SK-N-DZ (cell line): ENCODE measurements around the gene GPAT3.
A peak's percentile ranks its signal among the peaks of the same experiment; 100 is the strongest.

ENCODE experiments used
- DNase-seq: peaks from one replicate; pipeline ENCODE4 v3.0.0-alpha.2; 2015; ENCODE audit warnings: low spot score
- small RNA-seq, 2 experiments: library from RNA; depleted of rRNA; stranded (forward); fragments of <200 nt; gene quantifications; one replicate each; pipeline ENCODE3, GENCODE V24; 2014

GPAT3 gene

DNA sequence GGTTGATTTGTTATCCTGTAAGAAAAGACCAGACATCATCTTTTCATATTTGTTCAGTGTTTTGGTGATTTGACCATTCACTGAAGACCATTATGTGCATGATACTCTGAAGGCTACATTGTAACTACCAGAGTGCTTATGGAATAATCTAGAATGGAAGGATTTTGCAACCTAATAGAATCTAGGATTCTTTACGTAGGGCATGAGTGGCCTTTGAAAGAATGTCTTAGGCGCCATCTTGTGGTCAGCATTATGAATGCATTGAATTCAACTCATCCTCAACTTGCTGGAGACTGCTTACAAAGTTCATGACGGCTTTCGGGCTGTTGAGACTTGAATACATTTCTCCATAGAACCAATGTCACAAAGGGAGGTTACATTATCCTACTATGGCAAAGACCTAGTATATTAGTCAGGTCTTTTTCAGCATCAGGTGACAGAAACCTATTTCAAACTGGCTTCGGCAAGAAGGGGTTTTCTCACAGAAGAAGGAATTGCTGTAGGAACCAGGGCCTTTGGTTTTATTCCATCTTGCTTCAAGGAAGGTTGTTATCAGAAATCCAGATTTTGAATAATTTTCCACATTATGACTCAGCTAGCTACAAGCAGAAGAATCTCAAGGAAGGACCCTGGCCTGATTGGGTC, 104.1 kb downstream of the GPAT3 start:
- peak; percentile 44 for DNase-seq

DNA sequence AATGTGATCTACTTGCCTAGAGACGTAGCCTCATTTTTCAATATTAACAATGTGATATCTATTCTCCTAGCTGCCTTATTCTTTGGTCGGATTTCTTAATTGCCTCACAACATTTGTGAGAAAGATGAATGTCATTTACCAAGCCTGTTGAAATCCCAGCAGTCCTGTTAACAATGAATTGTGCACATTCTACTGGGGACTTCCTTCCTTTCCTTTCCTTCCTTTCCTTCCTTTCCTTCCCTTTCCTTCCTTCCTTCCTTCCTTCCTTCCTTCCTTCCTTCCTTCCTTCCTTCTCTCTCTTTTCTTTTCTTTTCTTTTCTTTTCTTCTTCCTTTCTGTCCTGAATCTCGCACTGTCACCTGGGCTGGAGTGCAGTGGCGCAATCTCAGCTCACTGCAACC, 107.1 kb downstream of the GPAT3 start:
- no peak for DNase-seq

GRCh38 chr4:83644677-83645659, 109.1 kb downstream of the GPAT3 start:
- peak; percentile 30 for DNase-seq

GRCh38 chr4:83646538-83647239, 110.8 kb downstream of the GPAT3 start:
- peak; percentile 17 for DNase-seq

DNA sequence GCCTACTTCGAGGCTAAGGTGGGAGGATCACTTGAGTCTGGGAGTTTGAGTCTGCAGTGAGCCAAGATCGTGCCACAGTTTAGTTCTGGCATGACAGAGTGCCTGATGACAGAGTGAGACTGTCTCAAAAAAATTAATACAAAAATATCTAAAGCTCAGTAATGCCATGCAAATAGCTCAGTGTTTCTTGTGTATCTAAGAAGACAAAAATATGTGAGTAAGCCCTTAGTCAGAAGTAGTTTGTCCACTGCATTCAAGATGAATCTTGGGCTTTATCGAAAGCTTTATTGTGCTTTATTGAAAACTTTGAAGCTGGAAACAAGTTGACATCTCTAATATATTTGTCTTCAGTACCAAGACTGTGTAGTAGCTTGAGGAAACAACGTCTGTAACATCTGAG, 115.9 kb downstream of the GPAT3 start:
- DNase-seq: no peak

Small RNA genes within 50 kb of the gene (small RNA-seq; reads per million reads assigned to genes)
- 0 reads per million in 2 experiments for gene RF00019
